Panc1 (cell line): ENCODE data around the gene FBF1.
A peak's percentile ranks its signal among the peaks of the same experiment; 100 is the strongest.

Source experiments
- POLR2AphosphoS5 ChIP-seq: IDR thresholded peaks from 2 replicates; pipeline ENCODE4 v1.6.1; 2012; ENCODE audit warnings: mild to moderate bottlenecking, low read depth, low read length, moderate library complexity
- SIN3A ChIP-seq: IDR thresholded peaks from 2 replicates; pipeline ENCODE4 v1.6.1; 2012; ENCODE audit warnings: low read depth, mild to moderate bottlenecking, low read length, moderate library complexity, borderline replicate concordance; ENCODE audit not compliant: insufficient read depth
- TCF7L2 ChIP-seq: IDR thresholded peaks from 2 replicates; pipeline ENCODE4 v1.6.1; 2011; ENCODE audit warnings: mild to moderate bottlenecking, low read depth, low read length, inconsistent platforms
- TF ChIP-seq, protein P1 (sequence below): fragments of 450-650 bp; IDR thresholded peaks from 2 replicates; pipeline ENCODE4 v1.5.1; 2017; ENCODE audit warnings: mild to moderate bottlenecking
- TF ChIP-seq, protein P2 (sequence below), 2 experiments: IDR thresholded peaks; 2 replicates each; pipeline ENCODE4 v1.6.1; 2011 to 2012; ENCODE audit warnings: low read depth in 2 of 2, control low read depth in 1 of 2, low read length in 1 of 2, mild to moderate bottlenecking in 1 of 2, moderate library complexity in 1 of 2; ENCODE audit not compliant: insufficient read depth in 1 of 2

GRCh38 chr17:75876938-75877751 lies 63.7 kb downstream of the FBF1 start:
- TF ChIP-seq, protein P1, sequence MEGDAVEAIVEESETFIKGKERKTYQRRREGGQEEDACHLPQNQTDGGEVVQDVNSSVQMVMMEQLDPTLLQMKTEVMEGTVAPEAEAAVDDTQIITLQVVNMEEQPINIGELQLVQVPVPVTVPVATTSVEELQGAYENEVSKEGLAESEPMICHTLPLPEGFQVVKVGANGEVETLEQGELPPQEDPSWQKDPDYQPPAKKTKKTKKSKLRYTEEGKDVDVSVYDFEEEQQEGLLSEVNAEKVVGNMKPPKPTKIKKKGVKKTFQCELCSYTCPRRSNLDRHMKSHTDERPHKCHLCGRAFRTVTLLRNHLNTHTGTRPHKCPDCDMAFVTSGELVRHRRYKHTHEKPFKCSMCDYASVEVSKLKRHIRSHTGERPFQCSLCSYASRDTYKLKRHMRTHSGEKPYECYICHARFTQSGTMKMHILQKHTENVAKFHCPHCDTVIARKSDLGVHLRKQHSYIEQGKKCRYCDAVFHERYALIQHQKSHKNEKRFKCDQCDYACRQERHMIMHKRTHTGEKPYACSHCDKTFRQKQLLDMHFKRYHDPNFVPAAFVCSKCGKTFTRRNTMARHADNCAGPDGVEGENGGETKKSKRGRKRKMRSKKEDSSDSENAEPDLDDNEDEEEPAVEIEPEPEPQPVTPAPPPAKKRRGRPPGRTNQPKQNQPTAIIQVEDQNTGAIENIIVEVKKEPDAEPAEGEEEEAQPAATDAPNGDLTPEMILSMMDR = no peak
- peak; percentile 84 for TF ChIP-seq POLR2AphosphoS5
- TF ChIP-seq, protein P2, sequence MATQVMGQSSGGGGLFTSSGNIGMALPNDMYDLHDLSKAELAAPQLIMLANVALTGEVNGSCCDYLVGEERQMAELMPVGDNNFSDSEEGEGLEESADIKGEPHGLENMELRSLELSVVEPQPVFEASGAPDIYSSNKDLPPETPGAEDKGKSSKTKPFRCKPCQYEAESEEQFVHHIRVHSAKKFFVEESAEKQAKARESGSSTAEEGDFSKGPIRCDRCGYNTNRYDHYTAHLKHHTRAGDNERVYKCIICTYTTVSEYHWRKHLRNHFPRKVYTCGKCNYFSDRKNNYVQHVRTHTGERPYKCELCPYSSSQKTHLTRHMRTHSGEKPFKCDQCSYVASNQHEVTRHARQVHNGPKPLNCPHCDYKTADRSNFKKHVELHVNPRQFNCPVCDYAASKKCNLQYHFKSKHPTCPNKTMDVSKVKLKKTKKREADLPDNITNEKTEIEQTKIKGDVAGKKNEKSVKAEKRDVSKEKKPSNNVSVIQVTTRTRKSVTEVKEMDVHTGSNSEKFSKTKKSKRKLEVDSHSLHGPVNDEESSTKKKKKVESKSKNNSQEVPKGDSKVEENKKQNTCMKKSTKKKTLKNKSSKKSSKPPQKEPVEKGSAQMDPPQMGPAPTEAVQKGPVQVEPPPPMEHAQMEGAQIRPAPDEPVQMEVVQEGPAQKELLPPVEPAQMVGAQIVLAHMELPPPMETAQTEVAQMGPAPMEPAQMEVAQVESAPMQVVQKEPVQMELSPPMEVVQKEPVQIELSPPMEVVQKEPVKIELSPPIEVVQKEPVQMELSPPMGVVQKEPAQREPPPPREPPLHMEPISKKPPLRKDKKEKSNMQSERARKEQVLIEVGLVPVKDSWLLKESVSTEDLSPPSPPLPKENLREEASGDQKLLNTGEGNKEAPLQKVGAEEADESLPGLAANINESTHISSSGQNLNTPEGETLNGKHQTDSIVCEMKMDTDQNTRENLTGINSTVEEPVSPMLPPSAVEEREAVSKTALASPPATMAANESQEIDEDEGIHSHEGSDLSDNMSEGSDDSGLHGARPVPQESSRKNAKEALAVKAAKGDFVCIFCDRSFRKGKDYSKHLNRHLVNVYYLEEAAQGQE (IDR thresholded peaks at IDR 0.05; ENCODE audit: insufficient read depth in 1 of 2, low read depth in 2 of 2, low read length in 1 of 2) = peak in 1 of 2 experiments; percentile 28; a peak in 1 of 4 replicates
- peak; percentile 94; the same call in 1 of the 2 replicates for TF ChIP-seq SIN3A
- TF ChIP-seq TCF7L2 = 0 out of 2 replicates have a peak, but pooled peaks have one; percentile 30
